HFF-Myc (cell line): ENCODE measurements around the gene UBE2S.
A peak's percentile ranks its signal among the peaks of the same experiment; 100 is the strongest.

Source experiments
- DNase-seq: peaks from one replicate; pipeline ENCODE4 v3.0.0-alpha.2; 2011; ENCODE audit warnings: low read depth; ENCODE audit errors: extremely low read depth
- H3K4me3 ChIP-seq: replicated peaks from 2 replicates; pipeline ENCODE4 v1.5.1; 2011; ENCODE audit warnings: low read depth, mild to moderate bottlenecking, control low read depth, low read length
- CTCF ChIP-seq: IDR thresholded peaks from 2 replicates; pipeline ENCODE4 v1.5.1; 2012; ENCODE audit warnings: mild to moderate bottlenecking, low read depth, low read length, control low read depth; ENCODE audit errors: missing control alignments

The UBE2S gene

GRCh38 chr19:55392820-55393761, 14.5 kb downstream of the UBE2S start:
- DNase-seq, result no peak
- H3K4me3 ChIP-seq, result no peak overlapping the region

DNA sequence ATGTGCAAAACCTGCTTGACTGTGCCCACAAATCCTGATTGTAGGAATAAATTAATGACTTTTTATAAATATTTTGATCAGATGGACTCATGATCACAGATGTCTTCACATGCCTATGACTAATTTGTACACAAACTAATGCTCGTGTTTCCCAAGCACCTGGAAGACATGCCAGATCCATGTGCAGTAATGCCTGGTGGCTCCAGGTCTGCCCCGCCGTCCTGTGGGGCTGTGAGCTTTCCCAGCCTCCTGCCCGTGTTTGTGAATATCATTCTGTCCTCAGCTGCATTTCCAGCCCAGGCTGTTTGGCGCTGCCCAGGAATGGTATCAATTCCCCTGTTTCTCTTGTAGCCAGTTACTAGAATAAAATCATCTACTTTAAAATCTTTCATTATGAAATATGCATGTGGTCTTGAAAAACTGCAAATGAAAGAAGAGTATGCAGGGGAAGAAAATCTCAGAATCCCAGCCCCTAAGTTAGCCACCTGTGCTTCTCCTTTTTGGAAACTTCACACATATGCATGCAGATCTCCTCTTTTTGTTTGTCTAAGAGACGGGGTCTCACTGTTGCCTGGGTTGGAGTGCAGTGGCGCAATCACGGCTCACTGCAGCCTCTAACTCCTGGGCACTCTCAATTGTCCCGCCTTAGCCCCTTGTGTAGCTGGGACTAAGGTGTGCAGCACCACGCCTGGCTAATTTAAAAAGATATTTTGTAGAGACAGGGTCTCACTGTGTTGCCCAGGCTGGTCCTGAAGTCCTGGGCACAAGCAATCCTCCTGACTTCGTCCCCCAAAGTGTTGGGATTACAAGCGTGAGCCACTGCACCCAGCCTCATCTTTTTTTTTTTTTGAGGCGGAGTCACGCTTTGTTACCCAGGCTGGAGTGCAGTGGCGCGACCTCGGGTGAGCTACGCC, 15.6 kb downstream of the UBE2S start:
- no peak for DNase-seq
- TF ChIP-seq CTCF, result no peak
- H3K4me3 ChIP-seq, result no peak overlapping the region

More at GRCh38 chr19:55392820-55393761, 14.5 kb downstream of the UBE2S start:
- no peak for TF ChIP-seq CTCF

GRCh38 chr19:55391191-55391670, 16.4 kb downstream of the UBE2S start:
- no peak for TF ChIP-seq CTCF
- H3K4me3 ChIP-seq, result no peak overlapping the region
- no peak for DNase-seq

DNA sequence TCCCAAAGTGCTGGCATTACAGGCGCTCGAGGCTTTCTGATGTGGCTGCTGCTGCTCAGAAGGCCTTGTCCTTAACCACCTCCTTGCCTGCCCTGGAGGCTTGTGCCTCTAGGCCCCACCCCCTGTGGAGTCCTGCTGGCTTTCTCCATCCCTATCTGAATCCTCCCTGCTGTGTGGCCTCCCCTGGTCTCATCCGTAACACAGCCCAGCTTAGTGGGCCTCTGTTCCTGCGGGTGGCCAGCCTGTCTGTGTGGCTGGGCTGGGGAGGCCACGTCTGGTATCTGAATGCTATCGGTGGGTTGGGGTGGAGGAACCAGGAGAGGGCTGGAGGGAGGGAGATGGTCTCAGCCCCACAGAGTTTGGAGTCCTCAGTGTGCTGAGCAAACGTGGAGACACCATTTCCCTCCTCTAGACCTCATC, 17.1 kb downstream of the UBE2S start:
- H3K4me3 ChIP-seq, result no peak overlapping the region
- no peak for DNase-seq
- TF ChIP-seq CTCF, result no peak

DNA sequence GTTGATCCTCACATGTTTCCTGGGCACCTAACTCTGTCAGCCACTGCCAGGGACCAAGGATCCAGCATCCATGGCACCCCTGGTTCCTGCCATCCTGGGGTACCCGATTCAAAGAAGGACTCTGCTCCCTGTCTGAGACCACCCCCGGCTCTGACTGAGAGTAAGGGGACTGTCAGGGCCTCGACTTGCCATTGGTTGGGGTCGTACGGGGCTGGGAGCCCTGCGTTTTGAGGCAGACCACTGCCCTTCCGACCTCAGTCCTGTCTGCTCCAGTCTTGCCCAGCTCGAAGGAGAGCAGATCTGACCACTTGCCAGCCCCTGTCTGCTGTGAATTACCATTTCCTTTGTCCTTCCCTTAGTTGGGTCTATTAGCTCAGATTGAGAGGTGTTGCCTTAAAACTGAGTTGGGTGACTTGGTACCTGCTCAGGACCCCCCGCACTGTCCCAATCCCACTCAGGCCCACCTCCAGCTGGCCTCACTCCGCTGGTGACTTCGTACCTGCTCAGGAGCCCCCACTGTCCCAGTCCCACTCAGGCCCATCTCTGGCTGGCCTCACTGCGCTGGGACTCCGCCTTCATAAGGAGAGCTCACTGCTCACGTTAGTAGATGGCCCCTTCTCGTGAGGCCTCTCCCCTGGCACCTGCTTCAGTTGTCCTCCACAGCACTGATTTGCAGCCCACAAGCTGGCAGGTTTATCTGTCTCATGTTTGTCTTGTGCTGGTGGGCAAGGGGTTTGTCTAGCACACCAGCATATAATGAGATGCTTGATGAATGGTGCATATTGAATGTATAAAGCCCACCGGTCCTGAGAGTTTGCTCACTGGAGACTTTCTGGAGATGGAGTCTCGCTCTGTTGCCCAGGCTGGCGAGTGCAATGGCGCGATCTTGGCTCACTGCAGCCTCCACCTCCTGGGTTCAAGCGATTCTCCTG, 17.9 kb downstream of the UBE2S start:
- no peak for DNase-seq
- H3K4me3 ChIP-seq, result peak overlapping the region; percentile 96
- no peak for TF ChIP-seq CTCF
